Mesenteric fat pad (tissue), 1 donor: ENCODE measurements around the gene CAMK2A. TPM values are rescaled to one million over a fixed set of nuclear protein-coding genes. Genes with fewer than 3 reads are reported as not detected.

ENCODE experiments used
- DNase-seq: peaks from one replicate; pipeline ENCODE4 v3.0.0-alpha.2; 2020; ENCODE audit warnings: low spot score
- total RNA-seq: library from RNA; stranded (reverse); fragmentation: NEBNext Ultra II Directional; extraction: Animal tissue kit (Norgen Biotek cat#: 25700); gene quantifications from one replicate; pipeline ENCODE4 v1.2.1, GENCODE V29; 2021
- donor health status: DM: yes; HTN: yes; CAD: no.

The CAMK2A gene
- total RNA-seq, 1 donor from 2014 or later = not detected

- DNase-seq = peak; percentile 77
Measured at GRCh38 chr5:150317048-150318003, 27.8 kb upstream of the CAMK2A start.

GRCh38 chr5:150316320-150316719 is 26.7 kb upstream of the CAMK2A start:
- no peak for DNase-seq

- peak; percentile 2 for DNase-seq
Measured at GRCh38 chr5:150315245-150315644, 25.7 kb upstream of the CAMK2A start.

GRCh38 chr5:150313921-150314716 is 24.5 kb upstream of the CAMK2A start:
- DNase-seq = peak; percentile 45

- peak; percentile 16 for DNase-seq
Measured at GRCh38 chr5:150313501-150313900, 23.9 kb upstream of the CAMK2A start.

GRCh38 chr5:150312518-150312917 is 22.9 kb upstream of the CAMK2A start:
- no peak for DNase-seq

- DNase-seq = peak; percentile 53
Measured at GRCh38 chr5:150311015-150311692, 21.6 kb upstream of the CAMK2A start.

- no peak for DNase-seq
Measured at GRCh38 chr5:150310246-150310645, 20.7 kb upstream of the CAMK2A start.

- no peak for DNase-seq
Measured at GRCh38 chr5:150309886-150310239, 20.3 kb upstream of the CAMK2A start.

GRCh38 chr5:150309101-150309885 is 19.7 kb upstream of the CAMK2A start:
- peak; percentile 39 for DNase-seq

GRCh38 chr5:150307617-150308426 is 18.2 kb upstream of the CAMK2A start:
- peak; percentile 37 for DNase-seq

- DNase-seq = peak; percentile 77
Measured at GRCh38 chr5:150306775-150307174, 17.2 kb upstream of the CAMK2A start.

- DNase-seq = no peak
Measured at GRCh38 chr5:150305557-150305956, 16.0 kb upstream of the CAMK2A start.

GRCh38 chr5:150305095-150305494 is 15.5 kb upstream of the CAMK2A start:
- DNase-seq = no peak

GRCh38 chr5:150304481-150305081 is 15.0 kb upstream of the CAMK2A start:
- DNase-seq = peak; percentile 64

- DNase-seq = no peak
Measured at GRCh38 chr5:150303660-150304386, 14.2 kb upstream of the CAMK2A start.

GRCh38 chr5:150303070-150303615 is 13.6 kb upstream of the CAMK2A start:
- DNase-seq = peak; percentile 67

- DNase-seq = peak; percentile 85
Measured at GRCh38 chr5:150302301-150303069, 12.9 kb upstream of the CAMK2A start, which contains the start of gene ARSI. ARSI (minus strand) TSS chr5:150302905; CDS start chr5:150302373, 532 bp downstream.
